ENCODE measurements around the gene IGFBP1.

The IGFBP1 gene

GRCh38 chr7:45890125-45890901, 2.0 kb downstream of the IGFBP1 start:
- DNase-seq (no peak), ATAC-seq (no peak)
- peaks cover 6% of the 10 kb centered on the region for H3K4me1 Mint-ChIP-seq
- no peak overlapping the region for H3K27ac Mint-ChIP-seq
- peaks cover 85% of the 10 kb centered on the region for H3K27me3 Mint-ChIP-seq
- no peak overlapping the region for H3K4me3 Mint-ChIP-seq
- no peaks in the 10 kb centered on the region for H3K9me3 Mint-ChIP-seq

GRCh38 chr7:45890902-45891461, 2.7 kb downstream of the IGFBP1 start:
- Mint-ChIP-seq H3K4me1 (peaks cover 6% of the 10 kb centered on the region), H3K4me3 (no peak overlapping the region), H3K27me3 (peaks cover 89% of the 10 kb centered on the region), H3K9me3 (no peaks in the 10 kb centered on the region), H3K27ac (no peak overlapping the region)
- ATAC-seq (no peak), DNase-seq (no peak)

- DNase-seq = no peak
- no peak overlapping the region for H3K27ac Mint-ChIP-seq
- peaks cover 89% of the 10 kb centered on the region for H3K27me3 Mint-ChIP-seq
These were observed 3.4 kb downstream of the IGFBP1 start for GRCh38 chr7:45891462-45892402.

GRCh38 chr7:45892407-45893035, 4.2 kb downstream of the IGFBP1 start:
- no peak for DNase-seq
- H3K4me3 Mint-ChIP-seq = no peak overlapping the region
- H3K4me1 Mint-ChIP-seq = peaks cover 6% of the 10 kb centered on the region
- H3K27me3 Mint-ChIP-seq = peaks cover 82% of the 10 kb centered on the region
- ATAC-seq = no peak
- no peak overlapping the region for H3K27ac Mint-ChIP-seq
- no peaks in the 10 kb centered on the region for H3K9me3 Mint-ChIP-seq

More at GRCh38 chr7:45891462-45892402, 3.4 kb downstream of the IGFBP1 start:
- Mint-ChIP-seq H3K4me1 (peaks cover 6% of the 10 kb centered on the region), H3K4me3 (no peak overlapping the region), H3K9me3 (no peaks in the 10 kb centered on the region)
- ATAC-seq = no peak

GRCh38 chr7:45893374-45893995, 5.2 kb downstream of the IGFBP1 start:
- Mint-ChIP-seq H3K4me1 (peaks cover 2% of the 10 kb centered on the region), H3K27me3 (peaks cover 78% of the 10 kb centered on the region), H3K27ac (no peak overlapping the region), H3K9me3 (no peaks in the 10 kb centered on the region), H3K4me3 (no peak overlapping the region)
- DNase-seq (no peak), ATAC-seq (no peak)

GRCh38 chr7:45893996-45894664, 5.8 kb downstream of the IGFBP1 start:
- Mint-ChIP-seq H3K27ac (no peak overlapping the region), H3K9me3 (no peaks in the 10 kb centered on the region), H3K4me3 (no peak overlapping the region), H3K4me1 (no peaks in the 10 kb centered on the region), H3K27me3 (peaks cover 71% of the 10 kb centered on the region)
- DNase-seq (no peak), ATAC-seq (no peak)

- Mint-ChIP-seq H3K27ac (no peak overlapping the region), H3K9me3 (no peaks in the 10 kb centered on the region), H3K27me3 (peaks cover 66% of the 10 kb centered on the region), H3K4me1 (no peaks in the 10 kb centered on the region), H3K4me3 (no peak overlapping the region)
- DNase-seq (no peak), ATAC-seq (no peak)
These were observed 6.4 kb downstream of the IGFBP1 start for GRCh38 chr7:45894665-45895062.

- DNase-seq = no peak
- peaks cover 41% of the 10 kb centered on the region for H3K27me3 Mint-ChIP-seq
- no peaks in the 10 kb centered on the region for H3K9me3 Mint-ChIP-seq
- H3K4me3 Mint-ChIP-seq = no peak overlapping the region
- ATAC-seq = no peak
- H3K4me1 Mint-ChIP-seq = no peaks in the 10 kb centered on the region
- no peak overlapping the region for H3K27ac Mint-ChIP-seq
These were observed 8.9 kb downstream of the IGFBP1 start for GRCh38 chr7:45897042-45897690.

GRCh38 chr7:45898222-45898621, 9.9 kb downstream of the IGFBP1 start:
- Mint-ChIP-seq H3K9me3 (peaks cover 6% of the 10 kb centered on the region in 2 donors), H3K27ac (no peak overlapping the region), H3K4me1 (no peaks in the 10 kb centered on the region), H3K27me3 (peaks cover 34% of the 10 kb centered on the region), H3K4me3 (no peak overlapping the region)
- no peak for ATAC-seq
- DNase-seq = no peak

- H3K27me3 Mint-ChIP-seq = peaks cover 6% of the 10 kb centered on the region
- no peak for DNase-seq
- no peak overlapping the region for H3K27ac Mint-ChIP-seq
- ATAC-seq = no peak
- H3K4me1 Mint-ChIP-seq = no peaks in the 10 kb centered on the region
- no peak overlapping the region for H3K4me3 Mint-ChIP-seq
- H3K9me3 Mint-ChIP-seq = peaks cover 6% of the 10 kb centered on the region in 2 donors
These were observed 13.3 kb downstream of the IGFBP1 start for GRCh38 chr7:45901566-45901965.

- ATAC-seq (no peak), DNase-seq (no peak)
- peaks cover 5% of the 10 kb centered on the region for H3K27me3 Mint-ChIP-seq
- no peak overlapping the region for H3K4me3 Mint-ChIP-seq
- no peaks in the 10 kb centered on the region for H3K4me1 Mint-ChIP-seq
- peaks cover 6% of the 10 kb centered on the region in 2 donors for H3K9me3 Mint-ChIP-seq
- no peak overlapping the region for H3K27ac Mint-ChIP-seq
These were observed 14.5 kb downstream of the IGFBP1 start for GRCh38 chr7:45902820-45903219.

GRCh38 chr7:45909561-45909960, 21.3 kb downstream of the IGFBP1 start:
- Mint-ChIP-seq H3K4me1 (no peaks in the 10 kb centered on the region), H3K9me3 (peaks cover 0 to 6% of the 10 kb centered on the region in 2 donors), H3K4me3 (no peak overlapping the region), H3K27me3 (peaks cover 28% of the 10 kb centered on the region), H3K27ac (no peak overlapping the region)
- DNase-seq (no peak), ATAC-seq (no peak)

- ATAC-seq (no peak), DNase-seq (no peak)
- H3K4me3 Mint-ChIP-seq = no peak overlapping the region
- peaks cover 3% of the 10 kb centered on the region for H3K4me1 Mint-ChIP-seq
- peaks cover 32% of the 10 kb centered on the region for H3K27me3 Mint-ChIP-seq
- H3K27ac Mint-ChIP-seq = no peak overlapping the region
- H3K9me3 Mint-ChIP-seq = peaks cover 0 to 6% of the 10 kb centered on the region in 2 donors
These were observed 22.6 kb downstream of the IGFBP1 start for GRCh38 chr7:45910855-45911254.

- DNase-seq (no peak), ATAC-seq (no peak)
- H3K27ac Mint-ChIP-seq = no peak overlapping the region
- H3K4me1 Mint-ChIP-seq = peaks cover 6% of the 10 kb centered on the region
- H3K9me3 Mint-ChIP-seq = peaks cover 0 to 6% of the 10 kb centered on the region in 2 donors
- peaks cover 36% of the 10 kb centered on the region for H3K27me3 Mint-ChIP-seq
- no peak overlapping the region for H3K4me3 Mint-ChIP-seq
These were observed 23.0 kb downstream of the IGFBP1 start for GRCh38 chr7:45911311-45911710.

Measured in stimulated activated naive CD8-positive, alpha-beta T cell treated with anti-CD3 and anti-CD28 coated beads, Interleukin-15, amount 100 ng/mL, for 72 hours (primary cell).